HepG2 (cell line): Measurements from ENCODE around the gene CRAMP1. TPM values are rescaled to one million over a fixed set of nuclear protein-coding genes. Genes with fewer than 3 reads are reported as not detected.

ENCODE experiments used
- AHR ChIP-seq: IDR thresholded peaks from 2 replicates; pipeline ENCODE4 v1.6.1; 2018; ENCODE audit warnings: missing genetic modification reagents, missing compliant biosample characterization
- EZH2 ChIP-seq: conservative IDR thresholded peaks from 2 replicates; pipeline ENCODE4 v1.6.1; 2012; ENCODE audit warnings: mild to moderate bottlenecking, low read depth, low read length, moderate library complexity
- FOXA1 ChIP-seq, 2 experiments: fragments of 450-650 bp in 1 of 2; sonication (generic) in 1 of 2; formaldehyde crosslinking in 1 of 2; IDR thresholded peaks; 2 replicates each; pipeline versions ENCODE4 v1.4.0 to v1.6.1; 2016 to 2020; ENCODE audit warnings: missing genetic modification reagents in 1 of 2
- MAFG ChIP-seq: sonication (generic); formaldehyde crosslinking; IDR thresholded peaks from 2 replicates; pipeline ENCODE4 v1.5.1; 2020; ENCODE audit warnings: mild to moderate bottlenecking, missing genetic modification reagents
- ZNF331 ChIP-seq: sonication (generic); formaldehyde crosslinking; IDR thresholded peaks from 2 replicates; pipeline ENCODE4 v1.4.0; 2020; ENCODE audit warnings: missing genetic modification reagents
- ZNF335 ChIP-seq: sonication (generic); formaldehyde crosslinking; IDR thresholded peaks from 2 replicates; pipeline ENCODE4 v1.4.0; 2020; ENCODE audit warnings: missing genetic modification reagents
- ZNF510 ChIP-seq: sonication (generic); formaldehyde crosslinking; IDR thresholded peaks from 2 replicates; pipeline ENCODE4 v1.4.0; 2020; ENCODE audit warnings: low read depth, mild to moderate bottlenecking, missing genetic modification reagents
- ZNF589 ChIP-seq: sonication (generic); formaldehyde crosslinking; conservative IDR thresholded peaks from 2 replicates; pipeline ENCODE4 v1.8.0; 2022; ENCODE audit warnings: mild to moderate bottlenecking, moderate library complexity, missing genetic modification reagents
- ZZZ3 ChIP-seq: sonication (generic); formaldehyde crosslinking; IDR thresholded peaks from 2 replicates; pipeline ENCODE4 v1.4.0; 2020; ENCODE audit warnings: missing genetic modification reagents, mild to moderate bottlenecking, borderline replicate concordance
- polyA plus RNA-seq, 8 experiments: library from polyadenylated mRNA; depleted of rRNA in 3 of 8; stranded (reverse) in 7 of 8; unstranded in 1 of 8; fragments of >200 nt; fragmentation: Illumina TruSeq in 4 of 8; extraction: Trizol in 4 of 8; gene quantifications; 2 replicates each; pipeline versions ENCODE4 v1.2.1 to v1.2.3, GENCODE V29; 2011 to 2016; ENCODE audit warnings: low read depth in 4 of 8, missing spikeins in 1 of 8, mixed read lengths in 1 of 8; ENCODE audit not compliant: insufficient read depth in 1 of 8
- total RNA-seq, 5 experiments: library from RNA; depleted of rRNA; stranded (reverse); fragments of >200 nt; fragmentation: Illumina TruSeq; extraction: Trizol; gene quantifications; 2 replicates each; pipeline ENCODE4 v1.2.3, GENCODE V29; 2016; ENCODE audit warnings: low read depth in 1 of 5
- TF ChIP-seq, protein P1 (sequence below): sonication (generic); formaldehyde crosslinking; conservative IDR thresholded peaks from 2 replicates; pipeline ENCODE4 v1.8.0; 2022; ENCODE audit warnings: missing genetic modification reagents
- TF ChIP-seq, protein P2 (sequence below): sonication (generic); formaldehyde crosslinking; IDR thresholded peaks from 2 replicates; pipeline ENCODE4 v1.5.1; 2020; ENCODE audit warnings: mild to moderate bottlenecking, missing genetic modification reagents, moderate library complexity
- TF ChIP-seq, protein P3 (sequence below), 2 experiments: sonication (generic) in 1 of 2; formaldehyde crosslinking in 1 of 2; IDR thresholded peaks; 2 replicates each; pipeline versions ENCODE4 v1.4.0 to v1.6.1; 2016 to 2020; ENCODE audit warnings: borderline replicate concordance in 1 of 2, low read depth in 1 of 2, mild to moderate bottlenecking in 1 of 2, missing genetic modification reagents in 1 of 2
- TF ChIP-seq, protein P4 (sequence below): sonication (generic); formaldehyde crosslinking; IDR thresholded peaks from 2 replicates; pipeline ENCODE4 v1.4.0; 2020; ENCODE audit warnings: missing genetic modification reagents
- TF ChIP-seq, protein P5 (sequence below): sonication (generic); formaldehyde crosslinking; IDR thresholded peaks from 2 replicates; pipeline ENCODE4 v1.4.0; 2020; ENCODE audit warnings: missing genetic modification reagents
- TF ChIP-seq, protein P6 (sequence below): conservative IDR thresholded peaks from 2 replicates; pipeline ENCODE4 v1.6.1; 2018; ENCODE audit warnings: missing genetic modification reagents

The CRAMP1 gene
- total and polyA plus RNA-seq, 2 of the 13 experiments (the other 11 are each of a cell fraction or from before 2014, with no cell fraction given): 6.8 to 9.7 TPM

DNA sequence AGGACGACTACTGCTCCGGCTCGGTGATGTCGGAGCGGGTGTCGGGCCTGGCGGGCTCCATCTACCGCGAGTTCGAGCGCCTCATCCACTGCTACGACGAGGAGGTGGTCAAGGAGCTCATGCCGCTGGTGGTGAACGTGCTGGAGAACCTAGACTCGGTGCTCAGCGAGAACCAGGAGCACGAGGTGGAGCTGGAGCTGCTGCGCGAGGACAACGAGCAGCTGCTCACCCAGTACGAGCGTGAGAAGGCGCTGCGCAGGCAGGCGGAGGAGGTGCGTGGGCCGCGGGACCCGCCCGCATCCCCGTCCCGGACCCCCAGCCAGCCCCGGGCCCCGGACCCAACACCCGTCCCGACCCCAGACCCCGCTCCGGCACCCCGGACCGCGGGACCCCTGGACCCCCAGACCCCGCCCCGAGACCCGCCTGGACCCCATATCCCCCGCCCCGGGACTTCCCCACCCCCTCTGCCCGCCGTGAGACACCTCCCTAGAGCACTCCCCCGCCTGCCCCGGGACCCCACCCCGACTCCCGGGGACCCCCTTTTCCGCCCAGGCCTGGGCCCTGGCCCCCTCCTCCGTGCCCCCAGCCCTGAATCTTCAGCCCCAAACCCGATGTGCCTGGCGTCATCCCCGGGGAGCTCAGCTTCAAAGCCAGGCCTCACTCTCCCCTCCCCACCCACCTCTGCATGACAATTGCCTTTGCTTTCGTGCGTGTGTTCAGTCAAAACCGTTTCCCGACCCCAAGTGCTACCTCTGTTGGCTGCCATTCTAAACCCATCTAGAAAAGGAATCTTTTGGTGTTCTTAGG, 94.4 kb downstream of the CRAMP1 start (continued):
- TF ChIP-seq, protein P1, sequence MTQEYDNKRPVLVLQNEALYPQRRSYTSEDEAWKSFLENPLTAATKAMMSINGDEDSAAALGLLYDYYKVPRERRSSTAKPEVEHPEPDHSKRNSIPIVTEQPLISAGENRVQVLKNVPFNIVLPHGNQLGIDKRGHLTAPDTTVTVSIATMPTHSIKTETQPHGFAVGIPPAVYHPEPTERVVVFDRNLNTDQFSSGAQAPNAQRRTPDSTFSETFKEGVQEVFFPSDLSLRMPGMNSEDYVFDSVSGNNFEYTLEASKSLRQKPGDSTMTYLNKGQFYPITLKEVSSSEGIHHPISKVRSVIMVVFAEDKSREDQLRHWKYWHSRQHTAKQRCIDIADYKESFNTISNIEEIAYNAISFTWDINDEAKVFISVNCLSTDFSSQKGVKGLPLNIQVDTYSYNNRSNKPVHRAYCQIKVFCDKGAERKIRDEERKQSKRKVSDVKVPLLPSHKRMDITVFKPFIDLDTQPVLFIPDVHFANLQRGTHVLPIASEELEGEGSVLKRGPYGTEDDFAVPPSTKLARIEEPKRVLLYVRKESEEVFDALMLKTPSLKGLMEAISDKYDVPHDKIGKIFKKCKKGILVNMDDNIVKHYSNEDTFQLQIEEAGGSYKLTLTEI (CRISPR knock-in tag): no peak
- no peak for TF ChIP-seq ZZZ3 (CRISPR knock-in tag)
- TF ChIP-seq ZNF510: no peak
- TF ChIP-seq ZNF589 (CRISPR knock-in tag): no peak
- TF ChIP-seq ZNF331 (CRISPR knock-in tag): no peak
- no peak for TF ChIP-seq EZH2
- TF ChIP-seq, protein P2, sequence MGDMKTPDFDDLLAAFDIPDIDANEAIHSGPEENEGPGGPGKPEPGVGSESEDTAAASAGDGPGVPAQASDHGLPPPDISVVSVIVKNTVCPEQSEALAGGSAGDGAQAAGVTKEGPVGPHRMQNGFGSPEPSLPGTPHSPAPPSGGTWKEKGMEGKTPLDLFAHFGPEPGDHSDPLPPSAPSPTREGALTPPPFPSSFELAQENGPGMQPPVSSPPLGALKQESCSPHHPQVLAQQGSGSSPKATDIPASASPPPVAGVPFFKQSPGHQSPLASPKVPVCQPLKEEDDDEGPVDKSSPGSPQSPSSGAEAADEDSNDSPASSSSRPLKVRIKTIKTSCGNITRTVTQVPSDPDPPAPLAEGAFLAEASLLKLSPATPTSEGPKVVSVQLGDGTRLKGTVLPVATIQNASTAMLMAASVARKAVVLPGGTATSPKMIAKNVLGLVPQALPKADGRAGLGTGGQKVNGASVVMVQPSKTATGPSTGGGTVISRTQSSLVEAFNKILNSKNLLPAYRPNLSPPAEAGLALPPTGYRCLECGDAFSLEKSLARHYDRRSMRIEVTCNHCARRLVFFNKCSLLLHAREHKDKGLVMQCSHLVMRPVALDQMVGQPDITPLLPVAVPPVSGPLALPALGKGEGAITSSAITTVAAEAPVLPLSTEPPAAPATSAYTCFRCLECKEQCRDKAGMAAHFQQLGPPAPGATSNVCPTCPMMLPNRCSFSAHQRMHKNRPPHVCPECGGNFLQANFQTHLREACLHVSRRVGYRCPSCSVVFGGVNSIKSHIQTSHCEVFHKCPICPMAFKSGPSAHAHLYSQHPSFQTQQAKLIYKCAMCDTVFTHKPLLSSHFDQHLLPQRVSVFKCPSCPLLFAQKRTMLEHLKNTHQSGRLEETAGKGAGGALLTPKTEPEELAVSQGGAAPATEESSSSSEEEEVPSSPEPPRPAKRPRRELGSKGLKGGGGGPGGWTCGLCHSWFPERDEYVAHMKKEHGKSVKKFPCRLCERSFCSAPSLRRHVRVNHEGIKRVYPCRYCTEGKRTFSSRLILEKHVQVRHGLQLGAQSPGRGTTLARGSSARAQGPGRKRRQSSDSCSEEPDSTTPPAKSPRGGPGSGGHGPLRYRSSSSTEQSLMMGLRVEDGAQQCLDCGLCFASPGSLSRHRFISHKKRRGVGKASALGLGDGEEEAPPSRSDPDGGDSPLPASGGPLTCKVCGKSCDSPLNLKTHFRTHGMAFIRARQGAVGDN (CRISPR knock-in tag): peak; percentile 63
- TF ChIP-seq MAFG (CRISPR knock-in tag): 0 out of 2 replicates have a peak, but pooled peaks have one; percentile 33
- no peak for TF ChIP-seq AHR (CRISPR knock-in tag)
- no peak for TF ChIP-seq FOXA1 (IDR thresholded peaks at IDR 0.05)
- no peak for TF ChIP-seq FOXA1 (CRISPR knock-in tag; IDR thresholded peaks at IDR 0.05)
- TF ChIP-seq, protein P3, sequence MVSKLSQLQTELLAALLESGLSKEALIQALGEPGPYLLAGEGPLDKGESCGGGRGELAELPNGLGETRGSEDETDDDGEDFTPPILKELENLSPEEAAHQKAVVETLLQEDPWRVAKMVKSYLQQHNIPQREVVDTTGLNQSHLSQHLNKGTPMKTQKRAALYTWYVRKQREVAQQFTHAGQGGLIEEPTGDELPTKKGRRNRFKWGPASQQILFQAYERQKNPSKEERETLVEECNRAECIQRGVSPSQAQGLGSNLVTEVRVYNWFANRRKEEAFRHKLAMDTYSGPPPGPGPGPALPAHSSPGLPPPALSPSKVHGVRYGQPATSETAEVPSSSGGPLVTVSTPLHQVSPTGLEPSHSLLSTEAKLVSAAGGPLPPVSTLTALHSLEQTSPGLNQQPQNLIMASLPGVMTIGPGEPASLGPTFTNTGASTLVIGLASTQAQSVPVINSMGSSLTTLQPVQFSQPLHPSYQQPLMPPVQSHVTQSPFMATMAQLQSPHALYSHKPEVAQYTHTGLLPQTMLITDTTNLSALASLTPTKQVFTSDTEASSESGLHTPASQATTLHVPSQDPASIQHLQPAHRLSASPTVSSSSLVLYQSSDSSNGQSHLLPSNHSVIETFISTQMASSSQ (IDR thresholded peaks at IDR 0.05; ENCODE audit: low read depth): no peak
- TF ChIP-seq, protein P3 (CRISPR knock-in tag; IDR thresholded peaks at IDR 0.05; ENCODE audit: borderline replicate concordance): 0 out of 2 replicates have a peak, but pooled peaks have one; percentile 4
- TF ChIP-seq, protein P4, sequence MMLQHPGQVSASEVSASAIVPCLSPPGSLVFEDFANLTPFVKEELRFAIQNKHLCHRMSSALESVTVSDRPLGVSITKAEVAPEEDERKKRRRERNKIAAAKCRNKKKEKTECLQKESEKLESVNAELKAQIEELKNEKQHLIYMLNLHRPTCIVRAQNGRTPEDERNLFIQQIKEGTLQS (CRISPR knock-in tag): no peak
- TF ChIP-seq, protein P5, sequence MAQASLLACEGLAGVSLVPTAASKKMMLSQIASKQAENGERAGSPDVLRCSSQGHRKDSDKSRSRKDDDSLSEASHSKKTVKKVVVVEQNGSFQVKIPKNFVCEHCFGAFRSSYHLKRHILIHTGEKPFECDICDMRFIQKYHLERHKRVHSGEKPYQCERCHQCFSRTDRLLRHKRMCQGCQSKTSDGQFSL: no peak
- no peak for TF ChIP-seq ZNF335
- TF ChIP-seq, protein P6, sequence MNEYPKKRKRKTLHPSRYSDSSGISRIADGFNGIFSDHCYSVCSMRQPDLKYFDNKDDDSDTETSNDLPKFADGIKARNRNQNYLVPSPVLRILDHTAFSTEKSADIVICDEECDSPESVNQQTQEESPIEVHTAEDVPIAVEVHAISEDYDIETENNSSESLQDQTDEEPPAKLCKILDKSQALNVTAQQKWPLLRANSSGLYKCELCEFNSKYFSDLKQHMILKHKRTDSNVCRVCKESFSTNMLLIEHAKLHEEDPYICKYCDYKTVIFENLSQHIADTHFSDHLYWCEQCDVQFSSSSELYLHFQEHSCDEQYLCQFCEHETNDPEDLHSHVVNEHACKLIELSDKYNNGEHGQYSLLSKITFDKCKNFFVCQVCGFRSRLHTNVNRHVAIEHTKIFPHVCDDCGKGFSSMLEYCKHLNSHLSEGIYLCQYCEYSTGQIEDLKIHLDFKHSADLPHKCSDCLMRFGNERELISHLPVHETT (CRISPR knock-in tag): no peak
